DMS 273 (cell line): ENCODE data around the gene FAM114A1.
A peak's percentile ranks its signal among the peaks of the same experiment; 100 is the strongest.
"Not testable (repeated sequence)": the region's sequence is repeated elsewhere in the genome, so short reads cannot be mapped to it uniquely, and the experiment has no call there.

Experiments
- DNase-seq: peaks from one replicate; lab custom pipeline; 2025; ENCODE audit not compliant: unreplicated experiment; lab: John Stamatoyannopoulos, UW

FAM114A1 gene

DNA sequence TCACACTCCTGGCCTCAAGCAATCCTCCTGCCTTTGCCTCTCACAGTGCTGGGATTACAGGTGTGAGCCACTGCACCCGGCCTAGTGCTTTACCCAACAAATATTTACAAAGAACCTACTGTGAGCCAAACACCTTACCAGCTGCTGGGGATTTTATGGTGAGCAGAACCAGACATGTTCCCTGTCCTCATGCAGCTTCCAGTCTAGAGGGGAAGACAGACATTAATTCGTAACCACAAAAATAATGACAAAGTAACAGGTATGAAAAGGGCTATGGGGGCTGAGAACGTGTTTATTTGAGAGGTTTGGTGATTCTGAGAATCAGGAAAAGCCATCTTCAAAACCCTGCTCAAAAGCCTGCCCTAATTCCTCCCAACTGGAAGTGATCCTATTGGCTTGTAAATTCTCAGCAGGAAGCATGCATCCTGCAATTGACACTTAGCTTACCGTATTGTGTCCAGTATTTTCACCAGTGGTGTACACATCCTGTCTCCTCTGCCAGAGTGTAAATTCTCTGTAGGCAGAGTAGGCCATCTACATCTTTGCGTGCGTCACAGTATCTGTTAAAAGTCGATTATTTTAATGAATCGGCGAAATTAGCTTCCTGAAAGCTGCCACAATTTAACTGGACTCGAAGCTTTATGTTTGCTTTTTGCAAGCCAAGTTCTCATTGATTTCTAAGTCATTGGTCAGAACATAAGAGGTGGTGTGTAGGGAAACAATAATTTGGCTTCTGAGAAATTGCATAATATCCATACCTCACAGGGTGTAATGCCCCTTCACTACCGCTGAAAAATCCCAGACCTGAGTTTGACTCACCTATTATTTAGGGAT is 97.6 kb downstream of the FAM114A1 start:
- DNase-seq = no peak

DNA sequence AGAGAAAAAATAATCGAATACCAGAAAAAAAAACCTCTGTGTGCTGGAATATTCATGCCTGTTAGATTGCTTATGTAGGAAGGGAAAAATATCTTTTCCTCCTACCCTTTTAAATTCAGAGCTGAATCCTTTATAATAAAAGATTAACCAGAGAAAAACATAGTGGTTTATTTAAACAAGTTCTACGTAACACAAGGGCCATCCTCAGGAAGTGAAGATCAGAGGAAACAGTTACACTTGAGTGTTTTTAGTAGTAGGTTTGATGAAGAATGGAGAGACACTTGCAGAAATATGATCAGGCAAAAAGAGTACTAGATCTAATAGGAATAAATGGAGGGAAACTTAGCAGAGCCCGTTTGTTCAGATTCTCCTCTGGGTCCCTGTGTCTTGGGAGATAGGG is 98.3 kb downstream of the FAM114A1 start:
- no peak for DNase-seq

DNA sequence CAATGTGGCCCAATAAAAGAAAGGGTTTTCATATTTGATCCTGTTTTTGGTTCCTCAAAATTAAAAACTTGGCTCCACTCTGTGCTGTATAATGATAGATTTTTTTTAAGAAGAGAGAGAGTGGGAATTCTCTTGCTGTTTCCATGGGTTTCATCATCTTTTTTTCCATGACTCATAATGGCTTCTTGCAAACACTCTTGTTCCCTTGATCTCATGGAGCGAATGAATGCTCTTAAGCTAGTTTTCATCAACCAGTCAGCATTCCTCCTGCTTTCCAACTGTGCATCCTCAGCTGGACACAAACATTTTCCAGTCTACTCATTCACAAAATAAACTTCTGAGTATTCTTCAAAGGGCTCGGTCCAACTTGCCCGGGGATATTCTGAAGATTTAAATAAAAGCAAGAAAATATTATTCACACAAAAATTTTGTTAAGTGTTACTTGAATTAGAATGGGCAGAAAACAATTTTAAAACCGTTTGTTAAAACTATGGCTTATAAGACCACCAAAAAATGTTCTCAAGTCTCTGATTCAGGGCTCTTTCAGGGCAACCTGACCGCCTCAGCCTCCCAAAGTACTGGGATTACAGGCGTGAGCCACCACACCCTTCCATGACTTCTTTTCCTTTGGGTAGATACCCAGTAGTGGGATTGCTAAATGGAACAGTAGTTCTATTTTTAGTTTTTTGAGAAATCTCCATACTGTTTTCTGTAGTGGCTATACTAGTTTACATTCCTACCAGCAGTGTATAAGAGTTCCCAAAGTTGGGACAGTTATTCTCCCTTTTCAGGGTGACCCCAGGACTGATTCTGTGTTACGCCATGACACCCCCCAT is 99.9 kb downstream of the FAM114A1 start:
- peak; percentile 2 for DNase-seq

DNA sequence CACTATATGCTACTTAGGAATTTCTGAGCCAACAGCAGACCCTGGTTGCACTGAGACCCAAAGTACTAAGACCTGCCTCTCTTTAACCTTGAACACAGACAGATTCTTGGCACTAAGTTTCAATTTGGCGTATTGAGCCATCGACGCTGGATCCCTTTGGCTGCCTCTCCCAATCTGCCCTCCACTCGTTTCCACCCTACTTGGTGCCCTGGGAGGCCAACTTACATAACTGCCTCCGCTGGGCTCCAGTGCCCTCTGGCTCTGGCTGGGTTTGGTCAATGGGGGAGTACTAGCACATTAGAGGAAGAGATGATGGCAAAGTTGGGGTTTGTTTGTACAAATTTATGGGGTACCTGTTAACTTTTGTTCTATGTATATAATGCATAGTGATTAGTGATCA is 101.1 kb downstream of the FAM114A1 start:
- DNase-seq = no peak

DNA sequence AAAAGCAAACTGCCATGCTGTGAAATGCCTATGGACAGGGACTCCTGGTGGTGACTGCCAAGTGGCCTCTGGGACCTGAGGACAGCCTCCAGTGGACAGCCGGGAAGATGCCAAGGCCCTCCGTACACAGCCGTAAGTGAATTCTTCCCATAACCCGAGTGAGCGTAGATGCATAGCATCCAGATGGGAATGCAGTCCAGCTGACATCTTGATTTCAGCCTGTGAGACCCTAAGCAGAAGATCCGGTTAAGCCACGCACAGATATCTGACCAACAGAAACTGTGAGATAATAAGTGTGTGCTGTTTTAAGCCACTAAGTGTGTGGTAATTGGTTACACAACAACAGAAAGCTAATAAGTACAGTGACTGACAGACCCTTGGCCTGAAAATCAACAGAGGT is 108.7 kb downstream of the FAM114A1 start:
- no peak for DNase-seq

DNA sequence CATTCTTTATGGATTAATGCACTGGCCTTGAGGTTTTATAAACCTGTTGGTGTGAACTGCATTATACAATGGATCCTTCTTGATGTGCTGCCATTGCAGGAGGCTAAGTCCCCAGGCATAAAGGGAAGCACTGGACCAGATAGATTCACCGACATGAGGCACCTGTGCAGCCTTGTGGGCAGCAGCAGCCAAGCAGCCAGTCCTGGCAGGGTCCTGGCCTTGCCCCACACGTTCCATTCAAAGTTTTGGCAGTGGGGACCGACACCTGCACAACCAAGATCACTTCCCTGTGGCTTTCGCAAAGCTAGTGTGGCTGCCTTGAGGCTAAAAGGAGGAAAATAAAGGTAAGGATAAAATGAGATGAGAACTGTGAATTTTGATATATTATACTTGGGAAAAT is 111.5 kb downstream of the FAM114A1 start:
- DNase-seq = no peak

DNA sequence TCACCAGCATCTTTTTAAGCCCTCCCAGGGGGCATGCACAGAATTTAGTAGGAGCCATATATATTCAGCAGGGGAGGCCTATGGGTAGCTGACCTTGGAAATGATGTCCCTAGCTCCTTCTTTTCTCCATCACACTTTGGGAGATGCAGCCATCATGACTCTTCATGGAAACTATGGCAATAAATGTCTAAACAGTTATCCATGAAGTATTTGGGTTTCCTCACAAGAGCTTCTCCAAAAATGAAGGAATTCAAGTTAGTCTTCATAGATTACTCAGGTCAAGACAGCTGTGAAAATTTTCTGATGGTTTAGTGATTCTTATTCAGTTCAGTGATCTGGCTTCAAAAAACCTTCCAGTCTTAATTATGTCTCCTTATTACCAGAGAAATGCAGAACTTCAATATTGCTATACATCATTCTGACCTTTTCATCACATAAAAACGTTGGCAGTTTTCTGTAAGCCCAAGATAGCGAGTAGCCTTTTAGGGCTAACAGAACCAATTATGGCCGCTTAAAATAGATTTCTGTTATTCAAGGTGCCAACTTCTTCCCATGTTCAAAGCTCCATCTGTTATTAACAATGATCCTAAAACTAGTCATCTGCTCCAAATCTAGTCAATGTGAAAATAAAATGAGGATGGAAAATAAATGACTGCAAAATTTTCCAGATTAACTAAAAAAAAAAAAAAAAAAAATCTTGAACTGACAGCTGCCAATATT is 112.1 kb downstream of the FAM114A1 start:
- no peak for DNase-seq

DNA sequence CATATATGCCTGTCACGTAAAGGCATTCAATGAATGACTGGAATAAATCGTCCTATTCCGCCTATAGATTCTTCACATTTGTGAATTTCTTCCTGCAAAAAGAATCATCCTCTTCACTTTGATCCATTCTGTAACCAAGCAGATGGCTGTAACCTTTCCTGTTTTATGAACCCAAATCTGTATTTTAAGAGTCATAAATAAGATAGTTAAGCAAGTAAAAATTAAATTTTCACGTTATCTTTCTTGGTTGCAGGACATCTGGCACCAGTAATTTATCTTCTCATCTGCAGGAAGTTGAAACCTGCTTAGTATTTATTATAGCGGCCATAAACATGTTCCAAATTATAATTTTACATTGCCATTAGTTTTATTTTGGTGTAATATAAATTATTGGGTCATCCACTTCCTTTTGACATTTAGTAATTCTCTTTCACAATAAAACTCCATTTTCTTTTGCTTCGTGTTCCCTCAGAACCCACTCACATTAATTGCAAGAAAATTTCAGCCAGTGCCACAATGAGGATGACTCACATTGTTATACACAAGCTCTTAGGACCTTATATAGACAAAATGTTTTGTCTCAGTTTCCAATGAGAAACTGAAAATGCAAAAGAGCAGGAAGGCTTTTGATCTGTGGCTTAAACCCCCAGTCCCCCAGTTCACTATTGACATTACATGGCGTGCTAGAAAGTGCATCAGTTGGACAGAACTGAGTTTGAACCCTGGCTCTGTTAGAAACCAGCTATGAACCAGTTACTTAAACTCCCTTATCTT is 113.5 kb downstream of the FAM114A1 start:
- no peak for DNase-seq

DNA sequence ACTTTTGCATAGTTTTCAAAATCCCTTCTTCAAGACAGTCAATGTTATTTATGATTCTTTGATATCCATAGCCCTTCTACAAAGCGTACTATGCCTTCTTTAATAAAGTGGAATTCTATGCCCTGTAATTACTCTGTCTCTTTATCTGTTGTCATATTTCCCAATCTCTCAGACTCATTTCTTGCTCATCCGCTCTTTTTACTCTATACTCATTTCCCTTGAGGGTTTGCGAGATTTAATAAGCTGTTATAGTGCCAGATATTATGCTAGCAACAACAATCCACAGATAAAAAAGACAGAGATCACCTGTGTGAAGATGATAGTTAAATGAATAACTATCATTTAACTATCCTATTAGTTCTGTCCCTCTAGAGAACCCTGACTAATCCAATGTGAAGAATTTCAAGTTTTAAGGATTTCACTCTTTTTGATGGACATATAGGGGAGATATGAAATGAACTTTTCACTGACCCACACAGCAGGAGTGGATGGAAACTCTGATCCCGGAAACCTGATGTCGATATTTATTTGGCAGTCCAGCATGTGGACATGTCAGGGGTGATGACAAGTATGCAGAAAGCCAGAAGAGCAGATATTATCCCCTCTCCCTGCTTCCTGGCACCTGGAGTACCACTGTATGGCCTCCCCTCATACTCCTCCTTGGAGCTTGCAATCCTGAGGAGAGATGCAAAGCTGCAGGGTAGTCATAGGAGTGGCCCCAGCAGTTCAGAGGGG is 114.9 kb downstream of the FAM114A1 start:
- DNase-seq = no peak

DNA sequence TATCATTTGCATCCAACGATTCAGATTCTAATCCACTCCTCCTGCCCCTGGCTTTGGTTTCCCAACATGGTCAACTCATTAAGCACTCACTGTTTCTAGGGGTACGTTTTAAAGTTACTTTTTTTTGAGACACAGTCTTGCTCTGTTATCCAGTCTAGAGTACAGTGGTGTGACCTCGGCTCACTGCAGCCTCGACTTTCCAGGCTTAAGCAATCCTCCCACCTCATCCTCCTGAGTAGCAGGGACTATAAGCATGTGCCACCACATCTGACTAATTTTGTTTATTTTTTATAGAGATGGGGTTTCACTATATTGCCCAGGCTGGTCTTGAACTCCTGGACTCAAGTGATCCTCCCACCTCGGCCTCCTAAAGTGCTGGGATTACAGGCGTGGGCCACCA is 115.7 kb downstream of the FAM114A1 start:
- DNase-seq = no peak

DNA sequence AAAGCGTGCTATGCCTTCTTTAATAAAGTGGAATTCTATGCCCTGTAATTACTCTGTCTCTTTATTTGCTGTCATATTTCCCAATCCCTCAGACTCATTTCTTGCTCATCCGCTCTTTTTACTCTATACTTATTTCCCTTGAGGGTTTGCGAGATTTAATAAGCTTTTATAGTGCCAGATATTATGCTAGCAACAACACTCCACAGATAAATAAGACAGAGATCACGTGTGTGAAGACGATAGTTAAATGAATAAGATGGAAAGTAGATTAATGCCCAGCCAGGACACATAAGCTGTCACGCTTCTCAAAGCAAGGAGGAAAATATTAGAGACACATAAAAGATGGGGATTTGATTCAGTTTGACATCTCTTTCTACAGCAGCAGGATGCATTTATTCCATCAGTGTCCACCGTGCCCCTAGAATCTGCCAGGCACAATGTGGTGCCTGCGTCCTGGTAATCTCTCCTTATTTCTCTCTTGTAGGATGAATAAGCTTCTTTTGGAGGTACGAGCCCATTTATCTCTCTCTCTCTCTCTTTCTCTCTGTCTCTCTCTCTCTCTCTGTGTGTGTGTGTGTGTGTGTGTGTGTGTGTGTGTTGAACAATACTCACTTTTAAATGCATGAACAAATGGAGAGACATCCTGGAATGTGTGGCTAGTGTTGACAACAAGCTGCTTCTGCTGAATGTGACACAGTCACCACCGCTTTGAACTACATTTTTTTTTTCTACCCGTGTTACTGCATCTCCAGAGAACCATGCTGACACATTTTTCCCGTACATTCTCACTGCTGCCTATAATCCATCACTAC is 116.4 kb downstream of the FAM114A1 start:
- DNase-seq = no peak

DNA sequence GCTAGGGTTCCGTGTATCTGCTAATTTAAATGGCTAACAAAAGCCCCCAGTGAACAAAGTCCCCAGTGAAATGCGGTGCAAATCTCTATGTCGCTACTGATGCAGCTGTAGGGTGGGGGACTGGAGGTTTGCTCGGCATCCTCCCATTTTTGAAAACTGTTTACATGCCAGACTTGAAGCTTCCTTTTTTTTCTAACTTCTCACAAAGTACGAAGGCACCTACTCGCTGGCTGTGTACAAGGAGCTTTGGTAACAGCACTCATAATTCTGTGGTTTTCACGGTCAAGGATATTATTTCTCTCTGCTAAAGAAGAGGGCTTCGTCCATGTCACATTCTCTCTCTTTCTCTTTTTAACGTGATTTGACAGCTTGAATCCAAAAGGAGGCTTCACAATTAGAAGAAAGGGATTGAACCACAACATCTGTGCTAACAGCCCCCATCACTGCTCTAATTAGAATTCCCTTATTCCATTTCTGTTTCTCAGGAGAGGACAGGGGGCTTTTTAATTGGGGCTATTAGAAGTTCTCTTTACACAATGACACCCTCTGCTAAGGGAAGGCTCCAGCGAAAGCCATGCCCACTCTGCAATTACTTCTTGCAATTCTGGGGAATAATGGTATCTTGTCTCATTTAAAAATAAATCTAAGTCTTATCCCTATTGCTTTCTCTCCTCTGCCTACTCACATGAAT is 117.9 kb downstream of the FAM114A1 start:
- DNase-seq = no peak

DNA sequence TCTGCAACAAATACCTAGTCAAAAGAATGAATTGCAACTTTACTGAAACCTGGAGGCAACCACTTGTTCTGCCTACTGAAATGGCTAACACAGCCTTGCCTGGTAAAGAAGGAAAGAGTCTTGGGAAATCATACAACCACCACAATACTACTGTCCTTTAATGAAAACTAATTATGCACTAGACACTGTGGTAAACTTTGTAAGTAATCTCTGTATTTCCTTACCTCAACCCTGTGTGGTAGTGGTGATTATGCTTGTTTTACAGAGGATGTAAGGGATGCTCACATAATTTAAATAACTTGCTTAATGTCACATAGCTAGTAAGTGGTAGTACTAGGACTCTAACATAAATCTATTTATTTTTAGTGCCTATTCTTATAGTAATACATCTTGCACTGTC is 119.9 kb downstream of the FAM114A1 start:
- DNase-seq = no peak

DNA sequence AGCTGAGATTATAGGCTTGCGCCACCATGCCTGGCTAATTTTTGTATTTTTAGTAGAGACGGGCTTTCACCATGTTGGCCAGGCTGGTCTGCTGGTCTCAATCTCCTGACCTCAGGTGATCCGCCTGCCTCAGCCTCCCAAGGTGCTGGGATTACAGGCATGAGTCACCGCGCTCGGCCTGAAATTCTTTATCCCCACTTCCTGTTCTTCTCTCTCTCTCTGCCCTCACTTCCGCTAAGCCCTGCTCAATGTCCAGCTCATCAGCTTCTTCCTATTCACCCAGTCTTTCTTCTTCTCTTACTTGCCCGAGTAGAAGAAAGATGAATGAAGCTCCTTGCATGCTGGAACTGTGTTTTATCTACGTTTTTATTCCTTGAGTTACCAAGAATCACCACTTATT is 120.7 kb downstream of the FAM114A1 start:
- not testable (repeated sequence) for DNase-seq

DNA sequence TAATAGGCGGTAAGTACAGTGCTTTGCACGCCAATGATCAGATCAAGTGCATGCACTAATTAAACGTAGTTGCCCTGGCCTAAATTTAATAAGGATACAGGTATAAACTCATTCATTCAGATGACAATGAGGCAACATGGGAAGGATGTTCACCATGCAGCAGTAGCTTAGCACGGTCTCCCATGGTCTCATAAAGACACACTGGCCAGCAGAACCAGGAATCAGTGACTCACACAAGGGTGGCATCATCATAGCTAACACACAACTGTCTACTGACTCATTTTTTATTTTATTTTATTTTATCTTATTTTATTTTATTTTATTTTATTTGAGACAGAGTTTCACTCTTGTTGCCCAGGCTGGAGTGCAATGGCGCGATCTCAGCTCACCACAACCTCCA is 121.9 kb downstream of the FAM114A1 start:
- no peak for DNase-seq

DNA sequence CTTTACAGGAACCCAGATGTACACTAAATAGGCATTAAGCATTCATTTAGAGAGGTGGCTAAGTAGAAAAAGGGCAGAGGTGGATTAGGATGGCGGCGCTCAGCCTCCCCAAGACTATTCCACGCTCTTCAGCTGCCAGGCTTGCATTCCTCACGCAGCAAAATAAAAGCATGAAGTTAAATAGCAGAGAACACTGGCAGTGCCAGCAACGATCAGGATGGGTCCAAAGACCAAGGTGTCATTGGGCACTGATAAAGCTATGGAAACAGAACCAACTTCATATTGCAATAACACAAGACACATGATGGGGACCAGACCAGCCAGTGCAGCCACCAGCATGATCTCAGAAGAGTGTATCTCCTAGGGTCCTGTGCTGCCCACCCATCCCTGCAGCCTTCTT is 122.6 kb downstream of the FAM114A1 start:
- DNase-seq = no peak

DNA sequence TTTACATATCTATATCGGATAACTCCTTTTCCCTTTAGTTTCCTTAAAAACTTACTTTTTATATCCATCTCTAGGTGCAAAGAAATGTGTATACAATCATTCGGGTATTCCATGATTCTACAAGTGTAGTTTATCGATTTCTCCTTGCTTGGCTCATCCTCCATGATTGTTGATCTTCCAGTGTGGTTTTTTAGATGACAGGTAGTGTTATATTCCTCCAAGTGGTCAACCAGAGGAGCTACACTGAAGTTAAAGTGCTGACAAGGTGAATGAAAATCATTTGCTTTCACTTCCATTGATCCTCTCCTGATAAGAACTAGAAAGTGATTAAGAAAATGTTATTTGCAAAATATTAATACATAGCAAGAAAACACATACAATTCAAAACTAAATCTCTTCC is 126.1 kb downstream of the FAM114A1 start:
- DNase-seq = peak; percentile 1

DNA sequence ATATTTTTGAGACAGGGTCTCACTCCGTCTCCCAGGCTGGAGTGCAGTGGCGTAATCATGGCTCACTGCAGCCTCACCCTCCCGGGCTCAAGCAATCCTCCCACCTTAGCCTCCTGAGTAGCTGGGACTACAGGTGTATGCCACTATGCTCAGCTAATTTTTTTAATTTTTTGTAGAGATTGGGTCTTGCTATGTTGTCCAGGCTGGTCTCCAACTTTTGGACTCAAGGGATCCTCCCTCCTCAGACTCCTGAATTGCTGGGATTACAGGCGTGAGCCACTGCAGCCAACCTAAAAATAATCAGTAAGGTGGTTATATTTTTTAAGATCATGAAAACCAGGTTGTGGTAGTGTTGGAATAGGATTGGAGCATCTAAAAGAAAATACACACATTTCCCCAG is 126.5 kb downstream of the FAM114A1 start:
- no peak for DNase-seq
